PC-3 (cell line): ENCODE measurements around the gene MAD1L1. TPM values are rescaled to one million over a fixed set of nuclear protein-coding genes. Genes with fewer than 3 reads are reported as not detected.

Experiments
- ATAC-seq: fragments of 200-7000 bp; cut with Tn5 transposase; 2 replicates; pipeline ENCODE4 v1.9.1; 2020; ENCODE audit warnings: mild to moderate bottlenecking, moderate library complexity
- BruUV-seq: library from RNA; stranded (reverse); fragments of 400-500 nt; replicated peaks from 2 replicates; lab custom pipeline; 2021; lab: Mats Ljungman, UMichigan
- CTCF ChIA-PET: fragments of 300-600 bp; sonication (Branson Sonifier 250); formaldehyde crosslinking; loops from one replicate; lab custom pipeline; 2022; ENCODE audit warnings: antibody characterized with exemption; lab: Charles Lee
- POLR2A ChIA-PET: fragments of 300-600 bp; sonication (Branson Sonifier 250); formaldehyde crosslinking; loops from one replicate; lab custom pipeline; 2022; ENCODE audit warnings: antibody characterized with exemption; ENCODE audit not compliant: unreplicated experiment; lab: Charles Lee
- DNase-seq: peaks from one replicate; pipeline ENCODE4 v3.0.0-alpha.2; 2015
- H2AFZ ChIP-seq: fragments of 300-600 bp; sonication (generic); 2 replicates; pipeline ENCODE4 v1.6.0; 2016; ENCODE audit warnings: antibody characterized with exemption, low read length
- H3F3A ChIP-seq: fragments of 300-600 bp; sonication (generic); one replicate; pipeline ENCODE4 v1.6.0; 2017; ENCODE audit warnings: antibody characterized with exemption, low read length, control low read depth, mild to moderate bottlenecking; ENCODE audit not compliant: unreplicated experiment
- H3K27ac ChIP-seq: fragments of 300-600 bp; sonication (generic); 2 replicates; pipeline ENCODE4 v1.5.1; 2016; ENCODE audit warnings: mild to moderate bottlenecking, low read length
- H3K27me3 ChIP-seq: fragments of 300-600 bp; sonication (generic); 2 replicates; pipeline ENCODE4 v1.6.1; 2016; ENCODE audit warnings: low read length, mixed read lengths
- H3K36me3 ChIP-seq: fragments of 300-600 bp; sonication (generic); 2 replicates; pipeline ENCODE4 v1.6.1; 2016; ENCODE audit warnings: low read depth, mixed run types, low read length, mixed read lengths
- H3K4me1 ChIP-seq: fragments of 300-600 bp; sonication (generic); 2 replicates; pipeline ENCODE4 v1.5.1; 2016; ENCODE audit warnings: low read length; ENCODE audit not compliant: insufficient read depth
- H3K4me2 ChIP-seq: fragments of 300-600 bp; sonication (generic); 2 replicates; pipeline ENCODE4 v1.6.0; 2016; ENCODE audit warnings: low read length
- H3K4me3 ChIP-seq: fragments of 300-600 bp; sonication (generic); 2 replicates; pipeline ENCODE4 v1.5.1; 2016; ENCODE audit warnings: mild to moderate bottlenecking, low read length, mixed read lengths
- H3K79me2 ChIP-seq: fragments of 300-600 bp; sonication (generic); 2 replicates; pipeline ENCODE4 v1.6.1; 2017; ENCODE audit warnings: low read length, mixed read lengths
- H3K9ac ChIP-seq: fragments of 300-600 bp; sonication (generic); 2 replicates; pipeline ENCODE4 v1.6.0; 2016; ENCODE audit warnings: mild to moderate bottlenecking, low read length
- H3K9me2 ChIP-seq: fragments of 300-600 bp; sonication (generic); replicated peaks from 2 replicates; pipeline ENCODE4 v1.6.1; 2016; ENCODE audit warnings: mixed run types, low read length, mixed read lengths
- H3K9me3 ChIP-seq: fragments of 300-600 bp; sonication (generic); 2 replicates; pipeline ENCODE4 v1.6.1; 2016; ENCODE audit warnings: low read length, mixed read lengths
- H4K20me1 ChIP-seq: fragments of 300-600 bp; sonication (generic); 2 replicates; pipeline ENCODE4 v1.6.1; 2016; ENCODE audit warnings: low read length, mixed read lengths
- CTCF ChIP-seq: fragments of 300-600 bp; sonication (generic); conservative IDR thresholded peaks from 2 replicates; pipeline ENCODE4 v1.5.1; 2017; ENCODE audit warnings: antibody characterized with exemption, low read depth, mild to moderate bottlenecking, low read length
- EZH2 ChIP-seq: fragments of 300-600 bp; sonication (generic); IDR thresholded peaks from one replicate; pipeline ENCODE4 v1.6.1; 2017; ENCODE audit warnings: antibody characterized with exemption, mild to moderate bottlenecking, low read length; ENCODE audit not compliant: unreplicated experiment
- EZH2phosphoT487 ChIP-seq: fragments of 300-600 bp; sonication (generic); IDR thresholded peaks from 2 replicates; pipeline ENCODE4 v1.6.1; 2018; ENCODE audit warnings: mild to moderate bottlenecking, antibody characterized with exemption, low read length, borderline replicate concordance
- intact Hi-C: fragments of 100-400 bp; cut with micrococcal nuclease; formaldehyde crosslinking; loops from 2 replicates; pipeline ENCODE4 v1.9.0; 2023
- total RNA-seq: library from RNA; depleted of rRNA; stranded (reverse); fragments of >200 nt; gene quantifications from 2 replicates; pipeline ENCODE4 v1.2.3, GENCODE V29; 2014

Gene MAD1L1
- total RNA-seq, 1 experiment from 2014 or later: 88.4 TPM

- TF ChIP-seq EZH2: no peak
- no peak for TF ChIP-seq EZH2phosphoT487
- no peak for TF ChIP-seq CTCF
- Histone ChIP-seq H3K4me1 (no peaks in the 10 kb centered on the region), H3K36me3 (no peaks in the 10 kb centered on the region), H3K27me3 (no peaks in the 10 kb centered on the region), H3K9ac (no peak overlapping the region), H3K4me3 (no peak overlapping the region), H3K9me3 (no peaks in the 10 kb centered on the region), H3K79me2 (no peaks in the 10 kb centered on the region), H4K20me1 (no peaks in the 10 kb centered on the region), H2AFZ (no peak overlapping the region), H3F3A (no peaks in the 10 kb centered on the region), H3K4me2 (no peak overlapping the region), H3K27ac (no peak overlapping the region), H3K9me2 (no peaks in the 10 kb centered on the region)
- ChIA-PET POLR2A (no interaction called here), CTCF (no interaction called here)
- BruUV-seq: no TSS peak
- ATAC-seq (no peak), DNase-seq (no peak)
- intact Hi-C loops: no loop called here
These were observed 252.9 kb downstream of the MAD1L1 start for GRCh38 chr7:1979591-1980560.

DNA sequence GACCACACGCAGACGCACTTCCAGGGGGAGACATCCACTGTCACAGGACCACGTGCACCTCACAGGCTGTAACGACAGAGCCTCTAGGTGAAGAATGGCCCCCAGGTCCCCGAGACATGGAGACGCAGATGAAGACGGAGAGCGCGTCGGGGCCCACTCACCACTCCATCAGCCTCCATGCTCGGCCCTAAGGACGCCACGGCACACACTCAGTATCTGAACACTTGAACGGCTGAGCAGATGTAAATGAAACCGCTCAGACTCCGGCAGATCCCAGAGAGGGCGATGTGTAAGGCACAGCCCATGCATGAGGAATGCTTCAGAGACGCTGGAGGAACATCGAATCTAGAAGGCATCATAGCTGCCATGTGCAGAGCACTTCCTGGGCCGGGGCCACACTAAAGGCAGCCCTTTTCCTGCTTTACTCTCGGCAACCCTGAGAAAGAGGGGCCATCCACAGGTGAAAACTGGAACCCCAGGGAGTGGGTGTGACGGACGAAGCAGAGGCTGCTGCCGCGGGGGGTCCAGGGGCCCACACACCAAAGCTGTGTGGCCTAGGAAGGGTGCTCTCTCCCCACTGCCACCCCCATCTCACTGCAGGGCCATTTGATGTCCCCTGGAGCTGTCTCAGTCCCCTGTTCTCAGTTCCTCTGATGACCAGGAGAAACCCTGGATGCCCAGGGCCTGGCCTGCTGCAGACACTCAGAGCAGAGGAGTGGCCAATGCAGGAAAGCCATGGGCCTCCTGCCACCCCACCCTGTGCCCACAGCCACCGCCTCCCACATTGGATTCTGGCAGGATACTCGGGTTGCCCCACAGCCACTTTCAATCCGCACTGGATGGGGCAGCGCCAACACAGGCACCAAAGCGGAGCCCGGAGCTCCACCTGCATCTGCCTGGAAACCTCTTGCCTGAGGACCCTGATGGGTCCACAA lies 253.8 kb downstream of the MAD1L1 start:
- TF ChIP-seq EZH2 (no peak), EZH2phosphoT487 (no peak), CTCF (no peak)
- Histone ChIP-seq H2AFZ (no peak overlapping the region), H3K4me1 (no peaks in the 10 kb centered on the region), H3K79me2 (no peaks in the 10 kb centered on the region), H3K4me2 (no peak overlapping the region), H3K9me2 (no peaks in the 10 kb centered on the region), H3K27ac (no peak overlapping the region), H4K20me1 (no peaks in the 10 kb centered on the region), H3K9me3 (no peaks in the 10 kb centered on the region), H3K4me3 (no peak overlapping the region), H3K27me3 (no peaks in the 10 kb centered on the region), H3K36me3 (no peaks in the 10 kb centered on the region), H3K9ac (no peak overlapping the region), H3F3A (no peaks in the 10 kb centered on the region)
- ATAC-seq (no peak), DNase-seq (no peak)
- BruUV-seq: no TSS peak
- ChIA-PET CTCF (no interaction called here), POLR2A (no interaction called here)
- intact Hi-C loops: no loop called here
